ENCODE data around the gene ATP8A2.

ATP8A2 gene

GRCh38 chr13:25920931-25921330 is 549.2 kb downstream of the ATP8A2 start:
- DNase-seq (ENCODE audit: extremely low read depth, low read depth): no peak
- TF ChIP-seq, protein P1, sequence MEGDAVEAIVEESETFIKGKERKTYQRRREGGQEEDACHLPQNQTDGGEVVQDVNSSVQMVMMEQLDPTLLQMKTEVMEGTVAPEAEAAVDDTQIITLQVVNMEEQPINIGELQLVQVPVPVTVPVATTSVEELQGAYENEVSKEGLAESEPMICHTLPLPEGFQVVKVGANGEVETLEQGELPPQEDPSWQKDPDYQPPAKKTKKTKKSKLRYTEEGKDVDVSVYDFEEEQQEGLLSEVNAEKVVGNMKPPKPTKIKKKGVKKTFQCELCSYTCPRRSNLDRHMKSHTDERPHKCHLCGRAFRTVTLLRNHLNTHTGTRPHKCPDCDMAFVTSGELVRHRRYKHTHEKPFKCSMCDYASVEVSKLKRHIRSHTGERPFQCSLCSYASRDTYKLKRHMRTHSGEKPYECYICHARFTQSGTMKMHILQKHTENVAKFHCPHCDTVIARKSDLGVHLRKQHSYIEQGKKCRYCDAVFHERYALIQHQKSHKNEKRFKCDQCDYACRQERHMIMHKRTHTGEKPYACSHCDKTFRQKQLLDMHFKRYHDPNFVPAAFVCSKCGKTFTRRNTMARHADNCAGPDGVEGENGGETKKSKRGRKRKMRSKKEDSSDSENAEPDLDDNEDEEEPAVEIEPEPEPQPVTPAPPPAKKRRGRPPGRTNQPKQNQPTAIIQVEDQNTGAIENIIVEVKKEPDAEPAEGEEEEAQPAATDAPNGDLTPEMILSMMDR (IDR thresholded peaks at IDR 0.05; ENCODE audit: low read depth, low read length): no peak

DNA sequence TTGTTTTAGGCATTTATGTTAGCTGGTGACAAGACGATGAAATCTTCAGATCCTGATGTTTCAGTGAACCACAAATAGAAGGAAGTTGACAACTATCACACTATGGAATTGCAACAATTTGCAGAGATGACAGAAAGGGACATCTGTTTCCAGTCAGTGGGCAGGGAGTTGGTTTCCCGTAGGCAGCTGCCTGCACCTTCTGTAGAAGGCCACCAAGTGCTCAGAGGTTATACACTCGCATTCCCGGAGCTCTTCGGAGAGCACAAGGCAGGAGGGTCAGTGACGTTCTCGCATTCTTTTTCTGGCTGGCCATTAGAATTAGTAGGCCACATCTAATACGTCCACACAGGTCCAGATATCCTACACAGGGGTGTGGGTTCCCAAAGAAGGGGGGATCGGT is 550.6 kb downstream of the ATP8A2 start:
- TF ChIP-seq, protein P1 (IDR thresholded peaks at IDR 0.05; ENCODE audit: low read depth, low read length): no peak
- no peak for DNase-seq (ENCODE audit: extremely low read depth, low read depth)

GRCh38 chr13:25923217-25924085 is 551.7 kb downstream of the ATP8A2 start:
- no peak for DNase-seq (ENCODE audit: extremely low read depth, low read depth)
- TF ChIP-seq, protein P1 (IDR thresholded peaks at IDR 0.05; ENCODE audit: low read depth, low read length): no peak

GRCh38 chr13:25927363-25927762 is 555.6 kb downstream of the ATP8A2 start:
- TF ChIP-seq, protein P1 (IDR thresholded peaks at IDR 0.05; ENCODE audit: low read depth, low read length): no peak
- DNase-seq (ENCODE audit: extremely low read depth, low read depth): no peak

- TF ChIP-seq, protein P1 (IDR thresholded peaks at IDR 0.05; ENCODE audit: low read depth, low read length): no peak
- DNase-seq (ENCODE audit: extremely low read depth, low read depth): no peak
Observed at GRCh38 chr13:25927932-25928331, 556.2 kb downstream of the ATP8A2 start.

DNA sequence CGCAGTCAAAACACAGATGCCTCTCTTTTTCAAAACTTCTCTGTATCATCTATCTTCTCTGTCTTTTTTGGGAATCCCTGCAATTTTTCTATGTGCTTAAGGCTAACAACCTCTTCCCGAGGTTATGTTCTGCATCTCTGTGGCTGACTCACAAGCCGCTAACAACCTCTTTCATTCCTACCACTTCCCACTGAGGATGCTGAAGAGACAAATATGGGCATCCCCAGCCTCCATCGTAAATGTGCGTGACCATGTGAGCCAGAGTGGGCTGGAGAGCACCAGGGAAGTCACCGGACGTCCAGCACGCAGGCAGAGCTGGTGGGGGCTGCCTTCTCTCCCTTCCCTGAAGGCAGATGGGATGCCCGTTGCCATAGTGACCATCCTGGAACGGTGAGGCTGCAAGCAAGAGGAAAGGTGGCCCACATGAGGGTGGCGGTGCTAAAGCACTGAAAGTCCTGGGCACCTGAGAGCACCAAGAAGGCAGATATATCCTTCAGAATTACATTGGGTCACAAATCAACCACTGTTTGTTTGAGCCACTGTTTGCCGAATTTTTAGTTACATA is 557.2 kb downstream of the ATP8A2 start:
- TF ChIP-seq, protein P1 (IDR thresholded peaks at IDR 0.05; ENCODE audit: low read depth, low read length): no peak
- no peak for DNase-seq (ENCODE audit: extremely low read depth, low read depth)

DNA sequence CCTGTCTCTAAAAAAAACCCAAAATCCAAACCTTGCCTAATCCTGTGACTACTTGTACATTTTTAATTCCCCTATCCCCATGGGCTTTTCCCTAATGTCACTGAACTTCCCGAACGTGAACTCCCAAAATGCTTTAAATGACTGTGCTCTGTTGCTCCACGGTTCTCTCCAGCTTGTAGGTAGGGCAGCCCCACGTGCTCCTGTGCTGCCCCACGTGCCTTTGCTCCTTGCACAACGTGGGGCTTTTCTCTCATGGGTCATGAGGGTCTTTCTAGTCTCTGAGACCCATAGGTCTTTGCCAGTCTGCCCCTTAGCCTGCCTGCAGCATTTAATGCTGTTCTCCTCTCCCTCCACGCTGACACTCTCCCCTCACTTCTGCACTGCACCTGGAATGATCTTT is 558.0 kb downstream of the ATP8A2 start:
- TF ChIP-seq, protein P1 (IDR thresholded peaks at IDR 0.05; ENCODE audit: low read depth, low read length): no peak
- no peak for DNase-seq (ENCODE audit: extremely low read depth, low read depth)
